Lung (tissue), 12 donors: ENCODE data around the gene GLIS1. TPM values are rescaled to one million over a fixed set of nuclear protein-coding genes. Genes with fewer than 3 reads are reported as not detected.

Experiments
- ATAC-seq: fragments of 200-7000 bp; cut with Tn5 transposase; one replicate; pipeline ENCODE4 v1.9.1; 2020; ENCODE audit warnings: moderate number of reproducible peaks; ENCODE audit not compliant: insufficient read depth, low FRiP score
- DNase-seq, 3 donors: peaks; one replicate each; pipeline ENCODE4 v3.0.0-alpha.2; 2013 to 2017
- H3K27ac ChIP-seq, 2 donors: one replicate each; pipeline ENCODE4 v1.5.1; 2013; ENCODE audit warnings: mild to moderate bottlenecking in 2 of 2, moderate library complexity in 2 of 2, control low read depth in 1 of 2, inconsistent platforms in 1 of 2, low read depth in 1 of 2, low read length in 1 of 2
- H3K27me3 ChIP-seq, 3 donors: one replicate each; pipeline ENCODE4 v1.5.1; 2013; ENCODE audit warnings: low read length in 2 of 3; ENCODE audit not compliant: control insufficient read depth in 3 of 3, insufficient read depth in 3 of 3
- H3K36me3 ChIP-seq, 4 donors: one replicate each; pipeline ENCODE4 v1.5.1; 2013; ENCODE audit warnings: low read length in 4 of 4, mild to moderate bottlenecking in 1 of 4, moderate library complexity in 1 of 4; ENCODE audit not compliant: control insufficient read depth in 4 of 4, insufficient read depth in 4 of 4
- H3K4me1 ChIP-seq, 5 donors: one replicate each; pipeline ENCODE4 v1.5.1; 2013; ENCODE audit warnings: low read length in 5 of 5, mild to moderate bottlenecking in 2 of 5, moderate library complexity in 1 of 5; ENCODE audit not compliant: control insufficient read depth in 5 of 5, insufficient read depth in 5 of 5
- H3K4me3 ChIP-seq: one replicate; pipeline ENCODE4 v1.5.1; 2013; ENCODE audit warnings: mild to moderate bottlenecking, control low read depth, moderate library complexity
- H3K9ac ChIP-seq, 2 donors: one replicate each; pipeline ENCODE4 v1.5.1; 2013; ENCODE audit warnings: low read length in 2 of 2, control low read depth in 1 of 2; ENCODE audit not compliant: insufficient read depth in 1 of 2
- H3K9me3 ChIP-seq, 4 donors: one replicate each; pipeline ENCODE4 v1.5.1; 2013; ENCODE audit warnings: low read length in 3 of 4, mild to moderate bottlenecking in 1 of 4, moderate library complexity in 1 of 4; ENCODE audit not compliant: control insufficient read depth in 4 of 4, insufficient read depth in 3 of 4
- WGBS, 2 donors: extraction: QIAGEN DNeasy Blood & Tissue Kit; methylation state at CpG; one replicate each; pipeline ENCODE4 v1.1.7; 2013; 5-methylcytosine and 5-hydroxymethylcytosine counted together
- polyA plus RNA-seq, 2 donors: library from polyadenylated mRNA; stranded (reverse); fragments of 200-250 nt; gene quantifications; one replicate each; pipeline ENCODE4 v1.2.1, GENCODE V29; 2013
- total RNA-seq, 2 donors: library from RNA; depleted of rRNA in 1 of 2; stranded (reverse); fragments of >200 nt in 1 of 2; gene quantifications; one replicate each; pipeline ENCODE4 v1.2.1, GENCODE V29; 2014 to 2021
- TF ChIP-seq, protein P1 (sequence below): IDR thresholded peaks from 2 replicates; pipeline ENCODE4 v1.5.1; 2012; ENCODE audit warnings: mild to moderate bottlenecking; ENCODE audit errors: control extremely low read depth, extremely low read depth
- donor health status: control.
- donor health status: control.
- donor health status: Bipolar disorder and iron deficiency.
- donor health status: healthy.
- donor health status: DM: yes; HTN: yes; CAD: no.

The GLIS1 gene
- total and polyA plus RNA-seq, 4 donors: 0.05 to 0.18 (median 0.17) TPM; not detected in 1

DNA sequence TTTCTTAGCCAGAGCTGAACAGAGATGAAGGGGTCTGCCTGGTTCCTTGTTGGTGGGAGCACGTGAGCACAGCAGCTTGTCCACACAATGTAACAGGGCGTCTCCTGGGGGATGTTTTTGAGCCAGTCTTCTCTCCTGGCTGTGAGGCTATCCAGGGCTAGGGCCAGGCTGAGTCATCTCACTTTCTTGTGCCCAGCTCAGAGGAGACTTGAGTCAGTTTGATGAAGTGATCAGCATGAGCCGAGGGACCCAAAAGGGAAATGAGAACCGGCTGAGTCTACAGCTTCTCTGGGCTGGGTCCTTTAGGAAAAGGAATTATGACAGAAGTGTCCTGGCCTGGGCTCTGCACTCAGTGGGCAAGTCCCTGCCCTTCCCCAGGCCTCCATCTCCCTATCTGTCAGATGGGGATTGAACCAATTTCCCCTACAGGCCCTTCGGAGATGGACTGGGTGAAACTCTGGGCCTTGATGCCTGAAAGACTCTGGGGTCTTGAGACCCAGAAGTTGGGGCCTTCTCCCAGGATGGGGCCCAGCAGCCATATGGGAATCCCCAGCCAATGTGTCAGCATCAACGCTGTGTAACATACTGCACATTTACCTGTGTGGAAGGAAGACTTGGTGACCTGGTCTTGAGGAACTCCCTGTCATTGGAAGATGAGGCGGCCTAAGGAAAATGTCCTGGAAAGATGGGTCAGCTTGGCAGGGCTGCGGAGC is 243.2 kb downstream of the GLIS1 start:
- Histone ChIP-seq H3K4me1 (peaks cover 0 to 8% (median 0%) of the 10 kb centered on the region in 5 donors), H3K36me3 (no peaks in the 10 kb centered on the region), H3K9me3 (peaks cover 0 to 2% (median 0%) of the 10 kb centered on the region in 4 donors), H3K27me3 (no peaks in the 10 kb centered on the region), H3K27ac (no peak overlapping the region), H3K9ac (no peak overlapping the region), H3K4me3 (no peak overlapping the region)
- no peak for ATAC-seq
- no peak for DNase-seq
- TF ChIP-seq, protein P1, sequence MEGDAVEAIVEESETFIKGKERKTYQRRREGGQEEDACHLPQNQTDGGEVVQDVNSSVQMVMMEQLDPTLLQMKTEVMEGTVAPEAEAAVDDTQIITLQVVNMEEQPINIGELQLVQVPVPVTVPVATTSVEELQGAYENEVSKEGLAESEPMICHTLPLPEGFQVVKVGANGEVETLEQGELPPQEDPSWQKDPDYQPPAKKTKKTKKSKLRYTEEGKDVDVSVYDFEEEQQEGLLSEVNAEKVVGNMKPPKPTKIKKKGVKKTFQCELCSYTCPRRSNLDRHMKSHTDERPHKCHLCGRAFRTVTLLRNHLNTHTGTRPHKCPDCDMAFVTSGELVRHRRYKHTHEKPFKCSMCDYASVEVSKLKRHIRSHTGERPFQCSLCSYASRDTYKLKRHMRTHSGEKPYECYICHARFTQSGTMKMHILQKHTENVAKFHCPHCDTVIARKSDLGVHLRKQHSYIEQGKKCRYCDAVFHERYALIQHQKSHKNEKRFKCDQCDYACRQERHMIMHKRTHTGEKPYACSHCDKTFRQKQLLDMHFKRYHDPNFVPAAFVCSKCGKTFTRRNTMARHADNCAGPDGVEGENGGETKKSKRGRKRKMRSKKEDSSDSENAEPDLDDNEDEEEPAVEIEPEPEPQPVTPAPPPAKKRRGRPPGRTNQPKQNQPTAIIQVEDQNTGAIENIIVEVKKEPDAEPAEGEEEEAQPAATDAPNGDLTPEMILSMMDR: no peak
- WGBS, 2 donors: 91 to 96% methylated on average over 8 of the region's 8 CpGs

DNA sequence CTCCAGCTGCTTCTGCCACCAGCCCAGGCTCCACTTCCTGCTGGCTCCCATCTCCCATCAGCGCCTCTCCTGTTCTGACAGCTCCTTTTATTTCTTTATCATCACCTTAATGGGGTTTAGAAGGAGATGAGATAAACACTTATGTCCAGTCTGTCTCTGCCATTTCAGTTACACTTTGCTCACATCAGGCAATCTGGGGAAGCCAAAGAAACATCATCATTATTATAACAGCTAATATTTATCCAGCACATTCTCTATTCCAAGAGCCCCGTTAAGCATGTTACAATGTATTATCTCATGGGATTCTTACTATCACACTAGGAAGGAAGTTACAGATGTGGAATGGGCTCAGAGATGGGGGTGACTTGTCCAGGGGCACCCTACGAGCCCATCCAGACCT is 248.6 kb downstream of the GLIS1 start:
- Histone ChIP-seq H3K9me3 (peaks cover 0 to 2% (median 0%) of the 10 kb centered on the region in 4 donors), H3K4me1 (peaks cover 0 to 7% (median 0%) of the 10 kb centered on the region in 5 donors), H3K4me3 (no peak overlapping the region), H3K27ac (no peak overlapping the region), H3K9ac (no peak overlapping the region), H3K27me3 (peaks cover 0 to 12% (median 3%) of the 10 kb centered on the region in 3 donors), H3K36me3 (no peaks in the 10 kb centered on the region)
- ATAC-seq: no peak
- WGBS, 2 donors: 40 to 56% methylated on average over 3 of the region's 3 CpGs
- DNase-seq: peak in 2 of 3 donors; percentile 55 to 77
- TF ChIP-seq, protein P1: no peak

DNA sequence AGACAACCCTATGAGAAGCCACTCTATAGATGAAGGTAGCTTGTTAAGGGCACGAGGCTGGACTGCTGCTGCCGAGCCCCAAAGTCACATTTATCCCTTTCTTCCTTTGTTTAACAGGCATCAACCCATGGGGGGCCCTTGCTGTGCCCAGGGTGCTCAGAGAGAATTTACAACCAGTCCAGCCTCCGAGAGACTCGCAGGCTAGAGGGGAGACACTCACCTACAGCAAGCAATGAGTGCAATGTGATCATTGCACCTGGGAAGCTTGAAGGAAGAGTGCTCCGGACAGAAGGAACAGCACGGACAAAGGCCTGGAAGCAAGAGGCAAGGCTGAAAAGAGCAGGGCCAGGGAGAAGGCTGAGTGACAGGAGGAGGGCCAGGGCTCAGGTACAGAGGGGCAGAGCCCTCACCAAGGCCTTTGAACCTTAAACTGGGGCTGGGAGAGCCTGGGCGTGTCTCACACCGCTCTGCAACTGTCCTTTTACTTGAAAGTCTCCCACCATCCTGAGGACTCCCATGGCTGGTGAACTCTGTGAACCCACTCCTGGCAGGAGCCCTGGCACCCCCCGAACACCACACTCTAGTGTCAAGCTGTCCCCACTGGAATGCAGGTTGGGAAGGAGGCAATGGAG is 252.5 kb downstream of the GLIS1 start:
- DNase-seq (no peak), ATAC-seq (no peak)
- WGBS, 2 donors: 79 to 87% methylated on average over 9 of the region's 9 CpGs
- Histone ChIP-seq H3K9me3 (peaks cover 0 to 2% (median 0%) of the 10 kb centered on the region in 4 donors), H3K27me3 (peaks cover 0 to 12% (median 3%) of the 10 kb centered on the region in 3 donors), H3K36me3 (no peaks in the 10 kb centered on the region), H3K9ac (no peak overlapping the region), H3K27ac (no peak overlapping the region), H3K4me1 (peaks cover 0 to 7% (median 0%) of the 10 kb centered on the region in 5 donors), H3K4me3 (no peak overlapping the region)
- TF ChIP-seq, protein P1: no peak
